SK-N-SH (cell line): Measurements from ENCODE around the gene EAF1.

ENCODE experiments used
- JUND ChIP-seq: IDR thresholded peaks from 2 replicates; pipeline ENCODE4 v1.4.0; 2012
- NRF1 ChIP-seq: IDR thresholded peaks from 2 replicates; pipeline ENCODE4 v1.6.1; 2012; ENCODE audit warnings: low read depth, mild to moderate bottlenecking, low read length
- POLR2AphosphoS5 ChIP-seq: IDR thresholded peaks from 2 replicates; pipeline ENCODE4 v1.6.1; 2012; ENCODE audit warnings: low read depth, low read length
- RAD21 ChIP-seq: IDR thresholded peaks from 2 replicates; pipeline ENCODE4 v1.6.1; 2012; ENCODE audit warnings: mild to moderate bottlenecking, low read length
- RCOR1 ChIP-seq: fragments of 150-350 bp; IDR thresholded peaks from 2 replicates; pipeline ENCODE4 v1.6.1; 2017; ENCODE audit warnings: antibody characterized with exemption, low read length
- REST ChIP-seq: IDR thresholded peaks from 2 replicates; pipeline ENCODE4 v1.6.1; 2012; ENCODE audit warnings: mild to moderate bottlenecking, low read depth, low read length, moderate library complexity
- RXRA ChIP-seq: IDR thresholded peaks from 2 replicates; pipeline ENCODE4 v1.4.0; 2012; ENCODE audit warnings: low read depth, mild to moderate bottlenecking, borderline replicate concordance
- SMC3 ChIP-seq: IDR thresholded peaks from 2 replicates; pipeline ENCODE4 v1.6.1; 2012; ENCODE audit warnings: low read depth, low read length, improper control_type of control experiment
- ZBTB33 ChIP-seq: IDR thresholded peaks from 2 replicates; pipeline ENCODE4 v1.4.0; 2012; ENCODE audit warnings: low read depth, borderline replicate concordance
- TF ChIP-seq, protein P1 (sequence below): fragments of 150-350 bp; IDR thresholded peaks from 2 replicates; pipeline ENCODE4 v1.6.1; 2017; ENCODE audit warnings: antibody characterized with exemption, low read length, low read depth, borderline replicate concordance
- TF ChIP-seq, protein P2 (sequence below): IDR thresholded peaks from 2 replicates; pipeline ENCODE4 v1.4.0; 2012; ENCODE audit warnings: low read depth
- TF ChIP-seq, protein P3 (sequence below): fragments of 200-600 bp; sonication (generic); IDR thresholded peaks from 2 replicates; pipeline ENCODE4 v1.6.1; 2017; ENCODE audit warnings: antibody characterized with exemption, mild to moderate bottlenecking, moderate library complexity

DNA sequence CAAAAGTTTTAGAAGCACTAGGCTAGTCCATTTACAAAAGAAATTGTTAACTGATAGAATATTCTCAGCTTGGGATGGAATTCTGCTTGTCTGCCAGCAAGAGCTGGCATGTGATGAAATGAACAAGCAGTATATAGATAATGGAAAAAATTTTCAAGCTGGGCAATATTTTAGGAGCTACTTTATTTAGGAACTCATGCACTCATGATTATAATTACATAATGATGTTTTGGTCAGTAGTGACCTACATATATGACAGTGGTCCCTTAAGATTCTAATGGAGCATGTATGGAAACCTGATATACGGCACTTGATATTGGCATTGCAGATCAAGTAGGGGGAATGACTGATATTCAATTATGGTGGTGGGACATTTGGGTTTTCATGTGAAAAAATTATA is 6.1 kb downstream of the EAF1 start:
- no peak for TF ChIP-seq RXRA
- no peak for TF ChIP-seq RAD21
- TF ChIP-seq ZBTB33 = no peak
- TF ChIP-seq, protein P1, sequence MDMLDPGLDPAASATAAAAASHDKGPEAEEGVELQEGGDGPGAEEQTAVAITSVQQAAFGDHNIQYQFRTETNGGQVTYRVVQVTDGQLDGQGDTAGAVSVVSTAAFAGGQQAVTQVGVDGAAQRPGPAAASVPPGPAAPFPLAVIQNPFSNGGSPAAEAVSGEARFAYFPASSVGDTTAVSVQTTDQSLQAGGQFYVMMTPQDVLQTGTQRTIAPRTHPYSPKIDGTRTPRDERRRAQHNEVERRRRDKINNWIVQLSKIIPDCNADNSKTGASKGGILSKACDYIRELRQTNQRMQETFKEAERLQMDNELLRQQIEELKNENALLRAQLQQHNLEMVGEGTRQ = no peak
- no peak for TF ChIP-seq REST
- TF ChIP-seq, protein P2, sequence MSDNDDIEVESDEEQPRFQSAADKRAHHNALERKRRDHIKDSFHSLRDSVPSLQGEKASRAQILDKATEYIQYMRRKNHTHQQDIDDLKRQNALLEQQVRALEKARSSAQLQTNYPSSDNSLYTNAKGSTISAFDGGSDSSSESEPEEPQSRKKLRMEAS = no peak
- no peak for TF ChIP-seq RCOR1
- TF ChIP-seq, protein P3, sequence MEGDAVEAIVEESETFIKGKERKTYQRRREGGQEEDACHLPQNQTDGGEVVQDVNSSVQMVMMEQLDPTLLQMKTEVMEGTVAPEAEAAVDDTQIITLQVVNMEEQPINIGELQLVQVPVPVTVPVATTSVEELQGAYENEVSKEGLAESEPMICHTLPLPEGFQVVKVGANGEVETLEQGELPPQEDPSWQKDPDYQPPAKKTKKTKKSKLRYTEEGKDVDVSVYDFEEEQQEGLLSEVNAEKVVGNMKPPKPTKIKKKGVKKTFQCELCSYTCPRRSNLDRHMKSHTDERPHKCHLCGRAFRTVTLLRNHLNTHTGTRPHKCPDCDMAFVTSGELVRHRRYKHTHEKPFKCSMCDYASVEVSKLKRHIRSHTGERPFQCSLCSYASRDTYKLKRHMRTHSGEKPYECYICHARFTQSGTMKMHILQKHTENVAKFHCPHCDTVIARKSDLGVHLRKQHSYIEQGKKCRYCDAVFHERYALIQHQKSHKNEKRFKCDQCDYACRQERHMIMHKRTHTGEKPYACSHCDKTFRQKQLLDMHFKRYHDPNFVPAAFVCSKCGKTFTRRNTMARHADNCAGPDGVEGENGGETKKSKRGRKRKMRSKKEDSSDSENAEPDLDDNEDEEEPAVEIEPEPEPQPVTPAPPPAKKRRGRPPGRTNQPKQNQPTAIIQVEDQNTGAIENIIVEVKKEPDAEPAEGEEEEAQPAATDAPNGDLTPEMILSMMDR = no peak
- no peak for TF ChIP-seq JUND
- no peak for TF ChIP-seq NRF1
- TF ChIP-seq POLR2AphosphoS5 = no peak
- no peak for TF ChIP-seq SMC3
